ENCODE data around the gene NAA80. TPM values are rescaled to one million over a fixed set of nuclear protein-coding genes. Genes with fewer than 3 reads are reported as not detected.

The NAA80 gene
- total RNA-seq, 1 donor from 2014 or later = 10.1 TPM

DNA sequence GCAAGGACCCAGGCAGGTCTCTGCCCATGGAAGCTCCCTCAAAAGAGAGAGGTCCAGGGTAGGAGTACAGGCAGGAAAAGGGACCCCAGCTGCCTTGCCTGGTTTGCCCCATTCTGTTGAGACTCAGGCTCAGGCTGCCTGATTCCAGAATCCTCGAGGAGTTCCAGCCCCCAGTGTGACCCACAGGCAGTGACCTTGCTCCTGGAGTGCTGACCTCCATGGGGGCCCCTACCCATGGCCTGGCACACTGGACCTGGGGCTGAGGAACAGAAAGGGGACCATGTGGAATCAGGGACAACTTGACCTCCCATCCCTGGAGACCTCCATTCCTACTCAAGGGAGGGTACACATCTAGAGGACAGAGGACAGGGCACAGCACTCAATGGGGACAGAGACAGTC lies 33.6 kb downstream of the NAA80 start:
- Histone ChIP-seq H3K4me2 (peak overlapping the region; percentile 70), H3K9ac (no peak overlapping the region), H3K9me3 (ENCODE audit: low read depth) (no peaks in the 10 kb centered on the region), H3F3A (ENCODE audit: low read depth) (peaks cover 51% of the 10 kb centered on the region), H4K20me1 (ENCODE audit: low read depth) (no peaks in the 10 kb centered on the region), H3K4me3 (no peak overlapping the region), H3K4me1 (peaks cover 62% of the 10 kb centered on the region), H3K27me3 (no peaks in the 10 kb centered on the region), H3K79me2 (ENCODE audit: low read depth) (no peaks in the 10 kb centered on the region), H3K36me3 (no peaks in the 10 kb centered on the region), H3K27ac (peak overlapping the region; percentile 66), H2AFZ (replicated peaks) (no peak overlapping the region)
- Mint-ChIP-seq H3K9me3 (no peaks in the 10 kb centered on the region), H3K4me1 (peaks cover 76% of the 10 kb centered on the region), H3K27me3 (ENCODE audit: insufficient read depth, low read depth) (peaks cover 13% of the 10 kb centered on the region), H3K27ac (peak overlapping the region; percentile 83), H3K4me3 (no peak overlapping the region), H3K36me3 (no peaks in the 10 kb centered on the region)
- no peak for DNase-seq (ENCODE audit: low spot score)
- no peak for TF ChIP-seq EZH2phosphoT487 (IDR thresholded peaks at IDR 0.05)
- no peak for TF ChIP-seq EZH2 (IDR thresholded peaks at IDR 0.05)
- TF ChIP-seq, protein P1, sequence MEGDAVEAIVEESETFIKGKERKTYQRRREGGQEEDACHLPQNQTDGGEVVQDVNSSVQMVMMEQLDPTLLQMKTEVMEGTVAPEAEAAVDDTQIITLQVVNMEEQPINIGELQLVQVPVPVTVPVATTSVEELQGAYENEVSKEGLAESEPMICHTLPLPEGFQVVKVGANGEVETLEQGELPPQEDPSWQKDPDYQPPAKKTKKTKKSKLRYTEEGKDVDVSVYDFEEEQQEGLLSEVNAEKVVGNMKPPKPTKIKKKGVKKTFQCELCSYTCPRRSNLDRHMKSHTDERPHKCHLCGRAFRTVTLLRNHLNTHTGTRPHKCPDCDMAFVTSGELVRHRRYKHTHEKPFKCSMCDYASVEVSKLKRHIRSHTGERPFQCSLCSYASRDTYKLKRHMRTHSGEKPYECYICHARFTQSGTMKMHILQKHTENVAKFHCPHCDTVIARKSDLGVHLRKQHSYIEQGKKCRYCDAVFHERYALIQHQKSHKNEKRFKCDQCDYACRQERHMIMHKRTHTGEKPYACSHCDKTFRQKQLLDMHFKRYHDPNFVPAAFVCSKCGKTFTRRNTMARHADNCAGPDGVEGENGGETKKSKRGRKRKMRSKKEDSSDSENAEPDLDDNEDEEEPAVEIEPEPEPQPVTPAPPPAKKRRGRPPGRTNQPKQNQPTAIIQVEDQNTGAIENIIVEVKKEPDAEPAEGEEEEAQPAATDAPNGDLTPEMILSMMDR (IDR thresholded peaks at IDR 0.05) = no peak

DNA sequence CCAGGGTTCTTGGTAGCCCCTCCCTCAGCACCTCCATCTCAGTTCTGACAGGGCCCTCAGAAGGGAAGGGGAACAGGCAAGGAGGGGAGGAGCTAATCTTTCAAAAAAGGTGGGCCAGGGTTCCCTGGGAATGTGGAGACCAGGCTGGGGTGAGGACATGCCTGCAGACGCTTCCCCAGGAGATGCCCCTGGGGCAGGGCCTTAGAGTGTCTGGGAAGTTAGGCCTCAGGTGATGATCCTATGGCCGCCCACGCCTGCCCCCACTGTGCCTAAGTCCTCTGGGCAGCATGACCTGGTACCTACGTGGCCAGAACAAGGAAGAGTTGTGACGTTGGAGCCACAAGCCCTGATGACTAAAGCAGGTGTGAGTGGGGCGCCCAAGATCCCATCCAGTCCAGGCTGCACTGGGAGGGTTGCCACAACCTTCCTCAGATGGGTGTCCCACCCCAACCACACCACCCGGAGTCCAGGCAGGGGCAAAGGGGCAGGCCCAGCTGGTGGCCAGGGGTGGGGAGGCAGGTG lies 34.2 kb downstream of the NAA80 start:
- no peak overlapping the region for H3K4me3 ChIP-seq
- peak overlapping the region; percentile 70 for H3K4me2 ChIP-seq
- peaks cover 64% of the 10 kb centered on the region for H3K4me1 ChIP-seq
- DNase-seq (ENCODE audit: low spot score) = no peak
- H4K20me1 ChIP-seq (ENCODE audit: low read depth) = no peaks in the 10 kb centered on the region
- H3F3A ChIP-seq (ENCODE audit: low read depth) = peaks cover 55% of the 10 kb centered on the region
- H3K9ac ChIP-seq = no peak overlapping the region
- Mint-ChIP-seq H3K4me3 (peak overlapping the region; percentile 69), H3K36me3 (no peaks in the 10 kb centered on the region), H3K9me3 (no peaks in the 10 kb centered on the region), H3K27me3 (ENCODE audit: insufficient read depth, low read depth) (peaks cover 13% of the 10 kb centered on the region), H3K4me1 (peaks cover 77% of the 10 kb centered on the region), H3K27ac (peak overlapping the region; percentile 98)
- no peaks in the 10 kb centered on the region for H3K36me3 ChIP-seq
- no peaks in the 10 kb centered on the region for H3K79me2 ChIP-seq (ENCODE audit: low read depth)
- peak overlapping the region; percentile 66 for H3K27ac ChIP-seq
- no peak overlapping the region for H2AFZ ChIP-seq (replicated peaks)
- H3K9me3 ChIP-seq (ENCODE audit: low read depth) = no peaks in the 10 kb centered on the region
- TF ChIP-seq EZH2phosphoT487 (IDR thresholded peaks at IDR 0.05) (no peak), EZH2 (IDR thresholded peaks at IDR 0.05) (no peak)
- TF ChIP-seq, protein P1 (IDR thresholded peaks at IDR 0.05) = no peak
- H3K27me3 ChIP-seq = no peaks in the 10 kb centered on the region

DNA sequence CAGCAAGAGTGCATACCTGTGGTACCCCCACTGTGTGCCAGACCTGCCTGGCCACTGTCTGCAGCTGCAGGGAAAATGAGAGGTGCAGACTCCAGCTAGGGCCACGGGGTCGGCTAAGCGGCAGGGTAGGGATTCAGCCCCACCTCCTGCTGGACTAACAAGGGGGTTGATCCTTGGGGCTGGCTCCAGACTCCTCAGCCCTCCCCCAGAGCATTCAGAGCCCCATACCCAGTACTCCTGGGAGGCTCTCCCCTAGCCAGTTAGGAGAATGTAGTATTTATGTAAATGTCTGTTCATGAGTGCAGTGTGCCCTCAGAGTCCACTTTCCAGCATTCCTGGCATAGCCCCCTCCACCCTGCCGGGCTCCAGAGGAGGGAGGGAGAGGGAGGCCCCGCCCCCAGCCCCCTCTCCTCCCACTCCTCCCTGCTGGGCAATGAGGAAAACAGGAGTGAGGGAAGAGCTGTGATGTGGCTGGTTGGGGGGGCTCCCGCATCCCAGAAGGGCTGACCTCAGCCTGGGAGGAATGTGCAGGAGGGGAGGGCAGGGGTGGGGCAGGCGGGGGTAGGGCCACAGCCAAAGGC lies 34.7 kb downstream of the NAA80 start:
- Histone ChIP-seq H3K4me2 (peak overlapping the region; percentile 70), H3K9me3 (ENCODE audit: low read depth) (no peaks in the 10 kb centered on the region), H3K9ac (no peak overlapping the region), H3K27ac (peak overlapping the region; percentile 90), H3K36me3 (no peaks in the 10 kb centered on the region), H4K20me1 (ENCODE audit: low read depth) (peaks cover 3% of the 10 kb centered on the region), H3K27me3 (no peaks in the 10 kb centered on the region), H3K79me2 (ENCODE audit: low read depth) (no peaks in the 10 kb centered on the region), H3K4me1 (peaks cover 64% of the 10 kb centered on the region), H3F3A (ENCODE audit: low read depth) (peaks cover 59% of the 10 kb centered on the region), H3K4me3 (peak overlapping the region; percentile 3), H2AFZ (replicated peaks) (no peak overlapping the region)
- peaks cover 12% of the 10 kb centered on the region for H3K27me3 Mint-ChIP-seq (ENCODE audit: insufficient read depth, low read depth)
- H3K27ac Mint-ChIP-seq = peak overlapping the region; percentile 98
- TF ChIP-seq EZH2phosphoT487 (IDR thresholded peaks at IDR 0.05) (no peak), EZH2 (IDR thresholded peaks at IDR 0.05) (no peak)
- TF ChIP-seq, protein P1 (IDR thresholded peaks at IDR 0.05) = no peak
- no peaks in the 10 kb centered on the region for H3K36me3 Mint-ChIP-seq
- no peaks in the 10 kb centered on the region for H3K9me3 Mint-ChIP-seq
- H3K4me3 Mint-ChIP-seq = peak overlapping the region; percentile 14
- DNase-seq (ENCODE audit: low spot score) = peak; percentile 94
- peaks cover 75% of the 10 kb centered on the region for H3K4me1 Mint-ChIP-seq
